CD1c-positive myeloid dendritic cell (primary cell): ENCODE measurements around the gene NUP107.
A peak's percentile ranks its signal among the peaks of the same experiment; 100 is the strongest.
"Not testable (repeated sequence)": the region's sequence is repeated elsewhere in the genome, so short reads cannot be mapped to it uniquely, and the experiment has no call there.

Source experiments
- DNase-seq: peaks from one replicate; pipeline ENCODE4 v3.0.0-alpha.2; 2016; ENCODE audit errors: extremely low spot score

The NUP107 gene

DNA sequence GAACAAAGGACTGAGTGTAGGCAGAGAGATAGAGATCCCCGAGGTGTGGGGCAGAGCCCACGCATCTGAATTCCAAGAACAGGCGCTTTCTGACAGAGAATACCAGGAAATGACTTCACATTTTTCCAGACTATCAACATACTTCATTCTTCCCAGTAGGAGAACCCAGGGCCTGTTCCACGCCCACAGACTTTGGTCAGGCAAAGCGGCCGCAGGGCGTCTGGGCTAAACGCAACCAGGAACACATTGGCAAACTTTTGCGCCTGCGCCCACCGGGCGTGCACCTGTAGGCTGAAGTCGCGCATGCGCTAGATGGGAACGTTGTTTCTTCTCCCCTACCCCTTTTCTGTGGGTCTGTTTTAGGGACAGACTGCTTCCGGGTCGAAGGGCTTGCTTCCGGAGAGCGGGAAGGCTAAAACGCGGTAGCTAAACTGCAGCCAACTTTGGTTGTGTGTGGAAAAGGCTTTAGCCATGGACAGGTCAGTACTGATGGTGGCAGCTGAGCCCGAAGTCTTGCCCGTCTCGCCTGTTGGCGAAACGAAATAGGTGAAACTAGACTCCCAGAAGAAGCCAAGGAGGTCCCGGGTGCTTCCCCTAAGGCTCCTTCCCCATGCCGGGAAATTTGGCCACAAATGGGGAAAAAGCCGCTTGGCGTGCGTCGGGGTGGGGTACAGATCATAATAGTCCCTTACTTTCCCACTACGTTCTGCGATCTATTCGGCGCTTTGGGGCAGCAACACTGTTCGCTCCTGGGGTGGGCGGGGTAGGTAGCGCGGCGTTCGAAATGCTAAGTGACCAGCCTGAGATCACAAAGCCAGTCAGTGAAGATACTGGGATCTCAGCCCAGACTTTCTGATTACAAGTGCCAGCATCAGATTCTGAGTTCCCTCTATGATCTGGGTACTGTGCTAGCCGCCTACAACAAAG lies at the start of gene NUP107:
TSS of gene NUP107 (plus strand) at position 384 of the 927 bp plus-strand sequence. CDS start at position 472, 88 bp downstream.
- peak; percentile 99 for DNase-seq

GRCh38 chr12:68637439-68637838 lies 49.3 kb upstream of the NUP107 start:
- not testable (repeated sequence) for DNase-seq

- no peak for DNase-seq
Measured at GRCh38 chr12:68638171-68638570, 48.6 kb upstream of the NUP107 start.

- no peak for DNase-seq
Measured at GRCh38 chr12:68638721-68639395, 47.9 kb upstream of the NUP107 start.

DNA sequence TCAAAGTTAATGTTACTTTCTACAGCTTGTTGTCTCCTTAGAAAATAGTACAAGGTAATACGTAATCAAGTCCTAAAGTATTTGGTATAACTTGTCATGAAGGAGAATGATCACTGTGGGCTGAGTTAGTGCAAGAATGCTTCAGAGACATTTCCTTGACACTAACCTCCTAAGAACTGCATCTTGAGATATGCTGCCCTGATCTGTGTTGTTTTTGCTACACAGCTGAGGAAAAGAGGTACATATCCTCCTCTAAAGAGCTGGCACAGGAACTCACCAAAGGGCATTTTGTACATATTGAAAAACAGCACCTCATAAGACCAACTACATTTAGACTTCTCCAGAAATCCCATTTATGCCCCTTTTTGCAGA lies 47.4 kb upstream of the NUP107 start:
- DNase-seq, result no peak

- no peak for DNase-seq
Measured at GRCh38 chr12:68641138-68641537, 45.6 kb upstream of the NUP107 start.

DNA sequence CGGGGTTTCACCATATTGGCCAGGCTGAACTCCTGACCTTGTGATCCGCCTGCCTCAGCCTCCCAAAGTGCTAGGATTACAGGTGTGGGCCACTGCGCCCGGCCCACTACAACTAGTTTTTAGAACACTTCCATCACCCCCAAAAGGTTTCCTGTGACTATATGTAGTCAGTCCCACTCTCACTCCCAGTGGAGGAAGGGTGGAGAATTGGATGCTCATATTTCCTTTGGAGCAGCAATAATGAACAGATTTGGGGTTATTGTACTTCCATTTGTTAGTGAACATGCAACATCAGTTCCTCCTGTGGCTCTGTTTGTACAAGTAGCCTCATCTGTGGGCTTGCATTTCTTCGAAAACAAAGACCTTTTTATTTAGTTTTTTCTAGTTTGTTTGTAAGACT lies 40.3 kb upstream of the NUP107 start:
- DNase-seq, result no peak

- DNase-seq, result no peak
Measured at GRCh38 chr12:68647507-68647906, 39.3 kb upstream of the NUP107 start.

GRCh38 chr12:68648179-68648578 lies 38.6 kb upstream of the NUP107 start:
- no peak for DNase-seq

GRCh38 chr12:68665016-68665569 lies 21.7 kb upstream of the NUP107 start:
- no peak for DNase-seq

- DNase-seq, result no peak
Measured at GRCh38 chr12:68667291-68667690, 19.5 kb upstream of the NUP107 start.

- no peak for DNase-seq
Measured at GRCh38 chr12:68667896-68668295, 18.9 kb upstream of the NUP107 start.

- DNase-seq, result no peak
Measured at GRCh38 chr12:68671179-68671578, 15.6 kb upstream of the NUP107 start.

DNA sequence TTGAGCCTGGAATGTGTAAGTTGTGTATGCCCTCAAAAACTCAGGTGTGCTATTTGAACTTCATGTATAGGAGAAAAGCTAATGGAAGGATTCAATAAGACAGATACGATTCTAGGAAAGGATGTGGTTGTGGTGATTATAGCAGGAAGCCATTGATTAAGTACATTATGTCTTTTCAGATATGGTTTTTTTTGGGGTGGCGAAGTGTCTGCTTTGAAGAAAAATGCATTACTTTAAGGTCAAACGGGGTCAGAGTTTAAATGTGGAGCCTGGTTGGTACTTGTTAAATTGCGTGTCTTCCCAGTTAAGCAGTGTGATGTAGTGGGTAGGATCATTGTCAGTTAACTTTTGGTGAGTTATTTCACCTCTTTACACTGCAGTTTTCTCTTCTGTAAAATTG lies 13.0 kb upstream of the NUP107 start:
- DNase-seq, result no peak

- DNase-seq, result no peak
Measured at GRCh38 chr12:68674376-68674775, 12.4 kb upstream of the NUP107 start.

GRCh38 chr12:68675101-68675842 lies 11.5 kb upstream of the NUP107 start:
- DNase-seq, result peak; percentile 24

- not testable (repeated sequence) for DNase-seq
Measured at GRCh38 chr12:68676854-68677253, 9.9 kb upstream of the NUP107 start.

- DNase-seq, result no peak
Measured at GRCh38 chr12:68686262-68686594, 550 bp upstream of the NUP107 start.

DNA sequence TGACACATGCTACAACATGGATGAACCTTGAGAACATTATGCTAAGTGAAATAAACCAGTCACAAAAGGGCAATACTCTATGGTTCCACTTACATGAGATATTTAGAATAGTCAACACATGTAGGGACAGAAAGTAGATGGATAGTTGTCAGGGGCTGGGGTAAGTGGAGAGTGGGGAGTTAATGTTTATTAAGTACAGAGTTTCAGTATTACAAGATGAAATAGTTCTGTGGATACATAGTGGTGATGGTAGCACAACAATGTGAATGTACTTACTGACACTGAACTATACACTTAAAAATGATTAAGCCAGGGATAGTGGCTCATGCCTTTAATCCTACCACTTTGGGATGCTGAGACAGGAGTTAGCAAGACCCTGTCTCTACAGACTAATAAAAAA lies 8.7 kb downstream of the NUP107 start:
- no peak for DNase-seq

- DNase-seq, result no peak
Measured at GRCh38 chr12:68699486-68699885, 12.7 kb downstream of the NUP107 start.

DNA sequence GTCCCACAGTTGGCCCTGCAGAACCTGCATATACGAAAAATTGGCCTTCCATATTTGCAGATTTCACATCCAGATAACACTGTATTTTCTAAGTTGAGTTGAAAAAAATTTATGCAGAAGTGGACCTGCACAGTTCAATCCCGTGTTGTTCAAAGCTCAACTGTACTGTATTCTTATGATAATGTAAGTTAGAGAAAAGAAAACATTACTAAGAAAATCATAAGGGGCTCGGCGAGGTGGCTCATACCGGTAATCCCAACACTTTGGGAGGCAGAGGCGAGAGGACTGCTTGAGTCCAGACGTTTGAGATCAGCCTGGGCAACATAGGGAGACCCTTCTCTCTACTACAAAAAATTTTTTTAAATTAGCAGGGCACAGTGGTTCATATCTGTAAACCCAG lies 41.0 kb downstream of the NUP107 start:
- no peak for DNase-seq

DNA sequence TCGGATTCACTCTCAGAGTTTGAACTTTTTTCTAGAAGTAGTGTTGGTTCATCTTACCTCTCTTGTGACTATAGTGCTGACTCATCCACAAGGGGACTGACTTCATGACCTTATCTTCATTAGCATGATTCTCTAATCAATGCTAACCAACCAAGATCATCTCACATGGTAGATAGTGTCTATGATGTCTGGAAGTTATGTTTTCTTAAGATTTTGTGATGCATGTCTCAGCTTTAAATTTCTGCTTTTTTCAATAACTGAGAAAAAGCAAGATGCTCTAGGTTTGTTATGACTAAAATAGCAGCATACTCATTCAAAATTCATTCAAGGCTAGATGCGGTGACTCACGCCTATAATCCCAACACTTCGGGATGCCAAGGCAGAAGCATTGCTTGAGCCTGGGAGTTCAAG lies 46.9 kb downstream of the NUP107 start:
- DNase-seq, result no peak
